Adrenal gland (tissue), 5 donors: ENCODE measurements around the gene ZCCHC9.

Experiments
- CTCF ChIP-seq, 6 experiments: fragments of 450-650 bp in 4 of 6; fragments of 200-600 bp in 2 of 6; sonication (generic) in 1 of 6; IDR thresholded peaks; 1 replicate in 5 of 6; 2 replicates in 1 of 6; pipeline versions ENCODE4 v1.5.1 to v1.8.0; 2016 to 2021; ENCODE audit warnings: antibody characterized with exemption in 6 of 6, mild to moderate bottlenecking in 2 of 6, moderate library complexity in 1 of 6
- POLR2A ChIP-seq, 2 donors: fragments of 450-650 bp; IDR thresholded peaks; one replicate each; pipeline ENCODE4 v1.6.1; 2017; ENCODE audit warnings: antibody characterized with exemption in 2 of 2, mild to moderate bottlenecking in 2 of 2, moderate library complexity in 1 of 2
- donor health status: DM: no; HTN: no; CAD: no.

DNA sequence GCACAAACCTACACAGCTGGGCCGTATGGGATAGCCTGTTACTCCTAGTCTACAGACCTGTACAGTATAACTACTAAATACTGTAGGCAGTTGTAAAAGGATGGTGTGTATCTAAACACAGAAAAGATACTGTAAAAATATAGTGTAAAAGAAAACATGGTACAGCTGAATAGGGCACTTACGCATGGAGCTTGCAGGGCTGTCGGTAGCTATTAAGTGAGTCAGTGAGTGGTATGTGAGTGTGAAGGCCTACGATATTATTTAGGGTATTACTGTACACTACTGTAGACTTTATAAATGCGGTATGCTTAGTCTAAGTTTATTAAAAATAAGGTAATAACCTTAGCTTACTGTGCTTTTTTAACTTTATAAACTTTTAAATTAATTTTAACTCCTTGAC lies 1.2 kb downstream of the ZCCHC9 start:
- no peak for TF ChIP-seq CTCF (IDR thresholded peaks at IDR 0.05)
- TF ChIP-seq POLR2A (IDR thresholded peaks at IDR 0.05): no peak
